Measurements from ENCODE around the gene SERBP1.
"Not testable (repeated sequence)": the region's sequence is repeated elsewhere in the genome, so short reads cannot be mapped to it uniquely, and the experiment has no call there.

SERBP1 gene
- 304 reads per million, percentile 95 among the genes with 10 or more reads in this experiment for total RNA-seq

DNA sequence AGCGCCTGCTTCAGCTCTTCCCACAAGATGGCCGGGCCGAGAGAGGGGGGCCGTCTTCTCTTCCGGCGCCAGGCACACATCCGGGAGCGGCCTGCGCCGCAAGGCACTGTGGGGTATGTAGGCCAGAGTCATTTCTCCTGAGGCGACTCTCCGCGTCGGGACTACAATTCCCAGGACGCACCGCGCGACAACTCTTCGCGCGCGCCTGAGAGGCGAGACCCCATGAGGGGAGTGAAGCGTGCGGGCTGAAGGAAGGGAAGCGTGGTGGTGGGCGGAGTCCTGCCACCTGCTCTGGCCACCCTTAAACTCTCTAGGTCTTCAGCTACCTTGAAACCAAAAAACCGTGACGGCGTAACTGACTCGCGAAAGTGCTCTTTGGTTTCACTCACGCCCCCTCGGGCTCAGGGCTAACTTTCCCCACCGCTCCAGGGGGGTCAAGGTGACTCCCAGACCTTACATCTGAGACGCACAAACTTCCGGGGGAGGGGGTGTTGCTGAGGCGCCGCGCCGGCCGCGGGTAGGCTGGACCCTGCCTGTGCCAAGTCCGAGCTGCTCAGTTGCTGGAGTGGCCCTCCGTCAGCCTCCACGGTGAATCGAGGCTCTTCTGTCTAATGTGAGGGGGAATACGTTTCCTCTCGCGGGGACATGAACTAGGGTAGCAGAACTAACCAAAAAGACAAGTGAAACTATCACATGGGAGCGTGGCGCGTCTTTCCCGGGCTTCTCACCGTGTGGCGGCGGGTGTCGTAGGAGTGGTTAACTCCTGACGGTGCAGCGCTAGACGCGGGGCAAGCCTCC is at the start of gene SERBP1:
Gene SERBP1 (minus strand): TSS at position 45 of the 798 bp plus-strand sequence. CDS start 102 bp downstream, outside the sequence.
- peak; percentile 95 for DNase-seq

DNA sequence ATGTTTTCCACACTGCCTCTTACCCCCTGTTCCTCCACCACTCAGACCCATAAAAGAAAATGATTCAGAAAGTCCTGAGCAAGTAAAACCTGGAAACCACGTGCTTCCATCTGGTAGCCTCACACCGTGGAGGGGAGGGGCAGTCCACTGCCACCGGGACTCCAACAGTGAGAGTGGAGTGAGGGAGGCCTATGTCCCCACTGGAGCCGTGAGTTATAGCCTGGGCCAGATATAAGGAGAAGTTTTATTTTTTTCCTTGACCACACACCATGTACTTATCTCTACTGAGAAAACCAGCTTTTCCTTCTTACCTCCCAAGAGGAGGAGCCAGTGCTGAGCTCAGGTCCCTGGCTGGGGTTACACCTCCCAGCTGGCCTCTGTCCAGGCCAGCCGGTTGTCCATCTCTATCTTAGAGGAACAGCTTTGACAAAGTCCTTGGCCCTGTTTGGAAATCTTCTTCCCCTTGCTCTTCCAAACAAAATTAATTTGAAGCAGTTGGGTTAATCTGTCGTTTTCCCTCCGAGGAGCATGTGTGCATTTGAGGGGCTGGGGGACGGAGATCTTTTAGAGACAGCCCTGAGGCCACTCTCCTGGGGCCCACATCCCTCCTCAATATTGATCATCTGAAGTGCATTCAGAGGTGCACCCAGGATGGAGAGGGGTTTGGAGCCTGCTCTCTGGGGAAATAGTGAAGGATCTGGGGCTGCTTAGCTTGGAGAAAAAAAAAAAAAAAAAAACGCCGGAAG is 49.1 kb upstream of the SERBP1 start:
- no peak for DNase-seq

DNA sequence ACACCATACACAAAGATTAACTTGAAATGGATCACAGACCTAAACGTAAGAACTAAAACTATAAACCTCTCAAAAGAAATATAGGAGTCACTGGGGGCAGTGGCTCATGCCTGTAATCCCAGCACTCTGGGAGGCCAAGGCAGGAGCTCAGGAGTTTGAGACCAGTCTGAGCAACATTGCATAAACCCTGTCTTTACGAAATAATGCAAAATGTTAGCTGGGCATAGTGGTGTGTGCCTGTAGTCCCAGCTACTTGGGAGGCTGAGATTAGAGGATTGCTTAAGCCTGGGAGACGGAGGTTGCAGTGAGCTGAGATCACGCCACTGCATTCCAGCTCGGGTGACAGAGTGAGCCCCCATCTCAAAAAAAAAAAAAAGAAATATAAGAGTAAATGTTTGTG is 46.7 kb upstream of the SERBP1 start:
- no peak for DNase-seq

DNA sequence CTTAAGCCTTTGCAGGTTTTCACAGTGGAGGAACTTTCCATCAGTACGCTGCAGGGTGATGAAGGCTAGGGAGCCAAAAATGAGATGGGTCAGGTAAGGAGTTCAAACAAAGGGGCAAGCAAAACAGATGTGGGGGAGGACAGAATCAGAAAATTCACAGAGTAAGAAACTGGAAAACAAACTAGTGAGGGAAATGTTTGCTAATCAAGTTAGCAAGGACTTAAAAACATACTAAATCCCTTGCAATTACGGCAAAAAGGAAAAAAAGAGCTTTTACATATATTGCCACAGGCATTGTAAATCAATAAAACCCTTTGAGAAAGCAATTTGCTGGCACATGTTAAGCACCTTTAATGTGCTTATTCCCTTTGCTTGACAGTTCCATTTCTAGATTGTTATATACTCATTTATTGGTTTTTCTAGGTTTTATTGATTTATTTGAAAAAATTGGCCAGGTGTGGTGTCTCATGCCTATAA is 45.8 kb upstream of the SERBP1 start:
- DNase-seq, result no peak

DNA sequence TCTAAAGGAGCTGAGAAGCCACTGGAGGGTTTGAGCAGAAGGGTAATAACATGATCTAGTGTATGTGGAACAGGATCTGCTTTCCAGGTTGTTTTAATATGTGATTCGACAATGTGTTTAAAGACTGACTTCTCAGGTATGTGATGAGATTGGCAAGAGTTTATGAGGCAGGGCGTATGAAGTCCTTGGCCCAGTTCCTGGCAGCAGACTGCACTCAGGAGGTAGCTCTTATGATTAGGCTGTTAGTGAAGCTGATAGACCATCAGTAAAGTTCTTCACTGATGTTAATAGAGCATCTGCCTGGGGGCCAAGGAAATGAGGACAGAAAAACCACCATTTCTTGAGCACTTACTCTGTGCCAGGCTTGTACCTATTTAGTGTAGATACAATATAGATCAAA is 41.9 kb upstream of the SERBP1 start:
- DNase-seq, result no peak

DNA sequence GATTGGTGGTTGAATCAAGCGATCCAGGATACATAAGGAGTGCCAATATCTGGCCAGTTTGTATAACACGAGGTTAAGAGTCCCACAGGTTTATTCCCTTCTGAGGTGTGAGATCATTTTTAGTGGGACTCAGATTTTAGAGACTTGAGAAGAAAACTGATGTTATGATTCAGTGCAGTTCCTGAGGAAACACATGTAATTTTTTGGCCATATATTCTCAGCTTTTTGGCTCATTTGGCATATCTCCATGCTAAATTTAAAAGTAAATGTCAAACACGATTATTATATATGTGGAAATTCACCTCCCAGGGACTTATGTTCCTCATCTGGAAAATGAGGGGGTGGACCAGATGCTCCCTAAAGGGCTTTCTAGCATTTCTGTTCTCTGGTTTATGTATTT is 39.2 kb upstream of the SERBP1 start:
- DNase-seq, result no peak

DNA sequence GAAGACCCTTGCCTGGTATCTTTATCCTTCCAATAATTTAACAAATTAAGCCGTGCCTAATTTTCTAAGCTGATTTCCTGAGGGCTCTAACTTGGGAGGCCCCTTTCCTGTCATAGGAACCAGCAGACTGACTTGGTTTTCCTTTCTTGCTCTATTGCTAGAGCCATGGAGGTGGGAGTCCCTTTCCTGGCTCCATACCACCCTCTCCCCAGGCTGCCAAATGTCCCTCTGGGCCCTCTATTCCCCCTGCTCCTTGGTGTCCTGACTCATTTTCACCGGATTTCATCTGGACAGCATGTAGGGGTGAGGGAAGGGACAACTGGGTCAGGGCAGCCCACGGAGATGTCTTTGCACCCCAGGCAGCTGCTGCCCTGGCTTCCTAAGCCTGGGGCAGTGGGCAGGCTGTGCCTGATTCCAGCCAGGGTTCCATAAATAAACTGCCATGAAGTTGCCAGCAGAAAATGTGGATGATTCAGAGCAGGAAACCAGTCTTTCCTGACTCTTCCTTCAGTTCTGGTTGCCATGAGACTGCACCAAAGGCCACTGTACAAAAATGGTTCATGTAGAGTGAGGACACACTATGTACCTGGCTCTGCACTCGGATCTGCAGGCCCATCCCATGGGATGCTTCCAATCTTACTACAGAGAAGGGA is 38.0 kb upstream of the SERBP1 start:
- no peak for DNase-seq

DNA sequence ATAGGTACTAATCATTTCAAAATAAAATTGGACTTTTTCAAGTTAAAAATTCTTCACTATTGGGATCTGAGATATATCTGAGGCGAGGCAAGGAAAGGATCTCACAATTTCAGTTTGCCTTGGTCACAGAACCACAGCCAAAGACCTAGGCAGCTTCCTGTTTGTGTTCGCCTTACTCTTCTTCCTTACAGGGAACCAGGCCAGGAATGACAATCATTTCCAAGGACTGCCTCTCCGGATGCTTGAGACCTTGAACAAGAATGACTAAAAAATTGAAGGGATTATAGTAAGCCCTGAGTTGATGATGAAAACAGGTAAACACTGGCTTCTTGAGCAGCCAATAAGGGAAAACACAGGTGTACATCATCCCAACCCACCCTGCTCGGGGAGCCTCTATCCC is 35.2 kb upstream of the SERBP1 start:
- no peak for DNase-seq

DNA sequence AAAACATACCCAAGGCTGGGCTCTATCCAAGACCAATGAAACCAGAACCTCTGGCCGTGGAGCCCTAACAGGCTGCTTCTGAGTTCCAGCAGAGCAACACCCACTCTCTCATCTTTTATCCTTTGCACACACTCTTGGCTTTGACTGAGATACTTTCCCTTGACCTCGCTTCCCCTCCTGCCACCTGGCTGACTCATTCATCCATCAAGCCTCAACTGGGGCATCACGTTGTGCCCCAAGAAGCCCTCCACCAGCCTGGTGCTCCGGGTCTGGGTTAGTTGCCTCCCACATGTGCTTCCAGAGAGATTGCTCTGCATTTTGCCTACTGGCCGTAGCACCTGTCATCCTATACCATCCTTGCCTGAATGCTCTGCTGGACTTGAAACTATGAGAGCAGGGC is 34.5 kb upstream of the SERBP1 start:
- no peak for DNase-seq

DNA sequence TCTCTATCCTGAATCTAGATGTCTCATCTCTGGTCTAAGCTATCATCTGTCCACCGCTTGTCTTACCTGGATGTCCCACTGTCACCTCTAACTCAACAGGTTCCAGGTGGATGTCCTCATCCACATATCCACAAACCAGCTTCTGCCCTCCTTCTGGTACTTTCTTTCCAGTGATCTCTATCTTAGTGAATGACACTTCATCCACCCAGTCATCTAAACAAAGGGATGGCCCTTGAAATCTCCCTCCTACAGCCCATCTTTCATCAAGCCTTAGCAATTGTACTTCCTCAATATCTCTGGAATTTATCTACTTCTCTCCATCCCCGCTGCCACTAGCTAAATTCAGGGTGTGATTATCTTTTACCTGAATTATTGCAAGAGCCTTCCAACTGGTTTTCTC is 33.9 kb upstream of the SERBP1 start:
- no peak for DNase-seq

DNA sequence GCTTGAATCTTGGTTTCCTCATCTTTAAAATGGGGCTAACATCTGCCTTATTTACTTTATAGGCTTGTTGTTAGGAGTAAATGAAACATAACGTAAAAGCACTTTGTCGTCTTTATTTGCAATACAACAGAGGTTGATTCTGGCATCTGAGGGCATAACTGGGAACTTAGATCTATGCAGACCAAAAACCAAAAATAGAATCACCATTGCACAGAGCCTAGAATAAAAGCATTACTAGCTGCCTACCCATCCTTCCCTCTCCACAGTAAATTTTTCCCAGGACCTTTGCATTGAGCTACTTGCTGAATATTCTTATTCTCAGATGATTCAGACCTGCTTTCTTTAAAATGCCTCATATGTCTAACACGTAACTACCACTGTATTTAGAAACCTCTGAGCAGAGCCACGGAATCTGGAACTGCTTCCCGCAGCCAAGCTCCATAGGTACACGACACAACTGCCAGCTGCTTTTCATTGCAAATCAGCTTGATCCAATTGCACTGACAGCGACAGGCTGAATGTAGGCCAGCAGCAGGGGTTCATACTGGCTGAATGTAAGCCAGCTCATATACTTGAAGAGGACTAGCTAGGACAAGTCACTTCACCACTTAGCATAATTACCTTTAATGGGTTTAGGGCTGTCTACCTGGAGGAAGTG is 33.2 kb upstream of the SERBP1 start:
- no peak for DNase-seq

DNA sequence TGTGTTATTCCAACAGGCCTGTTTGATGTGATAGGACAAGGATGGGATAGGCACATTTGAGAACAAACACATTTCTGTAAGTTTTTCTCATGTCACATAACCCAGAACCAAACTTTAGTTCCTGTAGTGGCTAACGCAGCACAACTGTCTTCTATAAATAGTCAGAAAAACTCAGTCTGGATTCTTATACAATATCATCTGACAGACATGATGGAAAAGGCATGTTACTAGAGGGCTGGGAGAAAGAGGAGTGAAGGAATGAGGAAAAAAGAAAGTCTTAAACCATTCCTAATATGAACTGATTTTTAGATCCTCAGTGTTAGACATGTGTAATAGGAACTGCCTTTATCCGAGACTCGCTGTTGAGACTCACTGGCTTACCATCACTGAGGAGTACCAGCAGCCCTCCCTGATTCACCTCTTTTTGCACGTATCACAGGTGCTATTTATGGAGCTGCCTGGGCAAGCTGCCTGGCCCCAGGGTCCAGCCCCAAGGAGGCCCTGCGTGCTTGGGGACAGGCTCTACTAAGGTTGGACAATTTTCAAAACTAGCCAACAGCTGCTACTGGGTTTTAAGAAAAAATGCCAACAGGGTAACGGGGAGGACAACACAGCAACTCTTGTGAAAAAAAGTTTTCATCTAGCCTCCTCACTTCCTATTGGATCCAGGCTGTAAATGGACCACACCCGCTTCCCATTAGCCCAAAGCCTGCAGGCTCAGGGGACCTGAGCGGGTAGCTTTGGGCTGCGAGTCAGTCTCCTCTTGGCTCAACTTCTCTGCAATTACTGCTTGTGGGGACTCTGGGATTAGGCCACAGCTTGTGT is 30.7 kb upstream of the SERBP1 start:
- DNase-seq, result no peak

DNA sequence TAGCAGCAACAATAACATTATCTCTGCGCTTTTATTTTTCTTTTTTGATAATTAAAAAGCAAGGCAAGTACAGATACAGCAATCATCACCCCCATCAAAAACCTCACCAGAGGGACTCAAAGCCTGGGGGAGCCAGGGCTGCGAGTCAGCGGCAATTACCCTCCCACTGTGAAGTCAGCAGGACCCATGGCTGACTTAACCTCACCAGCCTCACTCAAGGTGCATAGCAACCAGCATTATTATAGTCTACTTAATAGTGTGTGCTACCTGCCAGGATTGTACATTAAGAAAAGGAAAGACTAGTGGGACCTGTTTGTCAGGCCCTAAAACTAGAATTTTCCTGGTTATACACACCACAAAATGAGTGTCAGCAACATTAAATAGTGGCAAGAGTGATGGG is 28.9 kb upstream of the SERBP1 start:
- DNase-seq, result no peak

DNA sequence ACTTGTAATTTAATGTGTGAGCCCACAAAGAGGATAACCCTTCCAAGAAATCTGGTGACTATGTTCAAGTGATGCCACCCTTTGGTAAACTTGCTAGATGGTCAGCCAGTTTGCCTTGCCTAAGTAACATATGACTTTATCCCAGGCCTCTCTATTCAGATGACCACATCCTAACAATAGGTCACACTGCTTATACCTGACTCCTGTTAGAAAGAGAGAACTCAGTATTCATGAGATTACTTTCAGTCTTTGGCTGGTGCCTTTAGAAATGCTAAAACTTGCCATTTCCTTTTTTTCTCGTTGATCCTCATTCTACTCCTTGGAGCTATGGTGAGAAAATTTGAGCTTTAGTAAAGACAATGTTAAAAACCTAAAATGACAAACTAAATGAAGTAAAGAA is 28.5 kb upstream of the SERBP1 start:
- no peak for DNase-seq

DNA sequence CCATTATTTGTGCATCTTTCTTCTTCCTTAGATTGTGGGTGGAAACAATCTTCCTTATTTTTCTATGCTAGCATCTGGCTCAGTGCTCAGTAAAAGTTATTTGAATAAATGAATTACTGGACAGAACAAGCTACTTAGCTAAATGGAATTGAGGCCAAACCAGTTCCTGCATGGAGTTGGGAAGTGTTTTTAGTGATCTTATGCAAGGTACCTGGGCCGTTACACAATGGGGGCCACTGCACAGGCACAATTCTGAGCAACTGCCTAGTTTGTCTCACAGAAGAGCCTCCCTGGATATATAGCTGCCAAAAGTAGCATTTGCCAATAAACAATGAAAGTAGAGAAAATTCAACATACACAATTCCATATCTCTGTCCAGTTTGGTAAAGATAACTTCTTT is 27.0 kb upstream of the SERBP1 start:
- DNase-seq, result no peak

DNA sequence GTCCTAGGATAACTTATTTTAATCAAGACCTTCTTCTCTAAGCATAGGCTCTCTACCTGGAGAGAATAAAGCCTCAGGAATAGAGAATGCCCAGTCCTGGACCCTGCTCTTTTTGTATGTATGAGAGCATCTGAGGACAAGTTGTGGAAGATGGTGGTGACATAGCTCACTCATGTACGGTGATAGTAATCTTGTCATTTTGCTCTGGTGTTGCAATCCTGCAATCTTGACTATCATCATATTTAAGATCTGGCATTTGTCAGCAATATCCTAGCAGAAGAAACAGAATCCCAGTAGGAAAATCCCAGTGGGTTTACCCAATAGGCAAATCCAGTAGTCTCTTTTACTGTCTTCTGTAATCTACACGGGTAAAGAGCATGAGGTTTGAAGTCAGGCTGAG is 21.6 kb upstream of the SERBP1 start:
- DNase-seq, result no peak

DNA sequence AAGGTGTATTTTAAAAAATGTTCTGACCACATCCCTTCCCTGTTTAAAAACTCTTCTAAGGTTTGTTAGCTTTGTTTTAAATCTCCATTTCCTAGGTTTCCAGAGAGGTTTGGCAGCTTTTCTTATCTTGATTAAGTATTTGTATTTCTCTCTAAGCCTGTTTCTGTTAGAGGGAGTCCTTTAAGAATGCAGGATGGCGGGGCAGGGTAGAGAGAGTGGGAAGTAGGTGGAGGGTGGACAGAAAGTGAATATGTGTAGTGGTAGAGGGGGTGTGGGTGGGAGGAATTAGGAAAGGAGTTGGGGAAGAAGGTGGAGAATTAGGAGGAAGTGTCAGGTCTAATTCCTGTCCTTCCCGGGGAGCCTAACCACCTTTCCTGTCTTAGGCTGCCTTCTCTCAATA is 21.2 kb upstream of the SERBP1 start:
- DNase-seq, result no peak

DNA sequence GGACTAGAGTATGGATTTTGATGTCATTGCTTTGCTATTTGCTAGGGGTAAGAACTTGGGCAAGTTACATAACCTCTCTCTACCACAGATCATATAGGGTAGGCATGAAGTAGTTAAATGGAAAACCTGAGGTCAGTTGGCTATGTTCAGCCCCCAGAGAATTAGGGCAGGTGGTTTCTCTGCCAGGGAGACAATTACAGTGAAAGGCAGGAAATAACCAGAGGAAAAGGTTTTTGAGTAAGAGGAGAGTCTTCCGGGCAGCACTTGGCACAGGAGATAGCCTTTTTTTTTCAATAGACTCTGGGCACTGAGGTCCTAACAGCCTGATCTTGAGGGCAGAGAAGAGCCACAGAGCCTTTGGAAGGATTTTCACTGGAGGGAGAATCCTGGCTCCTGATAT is 16.7 kb upstream of the SERBP1 start:
- DNase-seq, result no peak

DNA sequence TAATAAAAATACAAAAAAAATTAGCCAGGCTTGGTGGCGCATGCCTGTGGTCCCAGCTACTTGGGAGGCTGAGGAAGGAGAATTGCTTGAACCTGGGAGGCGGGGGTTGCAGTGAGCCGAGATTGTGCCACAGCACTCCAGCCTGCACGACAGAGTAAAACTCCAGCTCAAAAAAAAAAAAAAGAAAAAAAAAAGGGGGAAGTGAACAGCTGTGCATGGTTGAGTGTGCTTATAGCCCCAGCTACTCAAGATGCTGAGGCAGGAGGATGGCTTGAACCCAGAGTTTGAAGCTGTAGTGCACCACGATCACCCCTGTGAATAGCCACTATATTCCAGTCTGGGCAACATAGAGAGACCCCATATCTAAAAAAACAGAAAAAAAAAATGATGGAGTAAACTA is 15.8 kb upstream of the SERBP1 start:
- not testable (repeated sequence) for DNase-seq

DNA sequence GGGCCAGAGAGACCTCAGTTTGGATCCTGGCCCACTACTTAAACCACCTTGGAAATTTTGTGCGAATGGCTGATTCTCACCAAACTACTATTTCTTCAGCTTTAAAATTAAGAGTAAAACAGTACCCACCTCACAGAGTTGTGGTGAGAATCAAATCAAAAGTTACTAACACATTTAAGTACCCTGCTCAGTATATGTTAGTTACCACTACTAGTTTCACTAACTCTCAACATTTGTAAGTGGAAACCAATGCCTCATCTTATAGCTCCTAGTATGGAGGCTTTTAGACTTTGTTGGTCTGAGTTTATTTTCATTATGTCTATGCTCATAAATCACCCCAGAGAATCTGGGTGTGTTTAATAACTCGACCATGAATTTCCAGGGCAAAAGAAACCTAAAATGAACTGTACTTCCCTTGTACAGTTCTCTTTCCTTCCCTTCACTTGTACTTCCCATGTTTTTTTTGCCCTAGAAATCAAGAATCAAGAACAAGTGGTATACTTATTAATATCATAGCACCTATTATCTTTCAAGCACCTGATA is 11.6 kb upstream of the SERBP1 start:
- DNase-seq, result no peak

DNA sequence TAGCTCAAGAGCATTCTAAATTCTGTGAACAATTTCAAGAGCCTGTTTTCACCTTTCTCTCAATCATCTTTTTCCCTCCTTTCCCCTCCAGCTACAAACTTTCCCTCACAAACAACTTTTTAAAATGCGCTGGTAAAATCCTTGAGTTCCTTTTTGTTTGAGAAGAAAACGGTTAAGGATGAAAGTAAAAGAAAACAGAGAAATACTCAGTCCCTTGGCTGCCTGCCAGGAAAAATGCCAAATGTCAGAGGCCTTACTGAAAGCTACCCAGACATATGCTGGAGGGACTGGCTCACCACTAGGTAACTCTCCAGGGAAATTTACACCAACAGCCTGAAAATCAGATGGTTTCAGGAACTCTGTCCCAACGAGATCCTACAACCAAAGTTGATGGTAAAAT is 11.0 kb upstream of the SERBP1 start:
- no peak for DNase-seq

DNA sequence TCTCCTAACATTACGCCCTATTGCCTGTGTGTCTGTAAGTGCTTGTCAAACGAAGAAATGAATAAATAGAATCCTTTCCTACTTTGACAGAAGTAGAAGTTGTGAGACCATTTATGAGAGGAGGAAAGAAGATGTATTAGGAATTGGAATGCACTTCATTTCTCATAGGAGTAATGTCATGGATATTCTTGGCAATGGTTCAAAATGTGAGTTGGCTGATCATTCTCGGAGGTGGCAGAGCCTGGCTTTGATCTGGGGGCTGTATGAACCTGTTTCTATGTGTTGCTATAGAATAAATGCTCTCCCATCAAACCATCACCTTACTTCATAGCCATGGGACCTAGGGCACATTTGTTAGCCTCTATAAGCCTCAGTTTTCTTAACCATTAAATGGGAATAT is 10.1 kb upstream of the SERBP1 start:
- no peak for DNase-seq

Measured in effector CD4-positive, alpha-beta T cell (primary cell).